Fibroblast of lung (primary cell): ENCODE measurements around the gene SLC66A1. TPM values are rescaled to one million over a fixed set of nuclear protein-coding genes. Genes with fewer than 3 reads are reported as not detected.

ENCODE experiments used
- DNase-seq, 2 donors: peaks; one replicate each; pipeline versions ENCODE4 v3.0.0 to v3.0.0-alpha.2; 2010; ENCODE audit warnings: low read depth in 2 of 2
- H2AFZ ChIP-seq: 2 replicates; pipeline ENCODE4 v1.5.1; 2012; ENCODE audit warnings: low read length, control low read depth, inconsistent platforms
- H3K27ac ChIP-seq: 2 replicates; pipeline ENCODE4 v1.5.1; 2011; ENCODE audit warnings: low read length, control low read depth; ENCODE audit not compliant: insufficient read depth
- H3K27me3 ChIP-seq: 2 replicates; pipeline ENCODE4 v1.5.1; 2011; ENCODE audit warnings: mild to moderate bottlenecking, low read length; ENCODE audit not compliant: control insufficient read depth, insufficient read depth
- H3K36me3 ChIP-seq: 2 replicates; pipeline ENCODE4 v1.5.1; 2011; ENCODE audit warnings: low read length; ENCODE audit not compliant: control insufficient read depth, insufficient read depth
- H3K4me1 ChIP-seq: 2 replicates; pipeline ENCODE4 v1.5.1; 2011; ENCODE audit warnings: low read length; ENCODE audit not compliant: control insufficient read depth, insufficient read depth; ENCODE audit errors: extremely low read depth
- H3K4me2 ChIP-seq: 2 replicates; pipeline ENCODE4 v1.5.1; 2011; ENCODE audit warnings: low read length, control low read depth; ENCODE audit not compliant: insufficient read depth; ENCODE audit errors: extremely low read depth
- H3K4me3 ChIP-seq, 4 experiments: fragments of 200-600 bp in 1 of 4; sonication (generic) in 1 of 4; replicated peaks in 1 of 4; 2 replicates each; pipeline ENCODE4 v1.5.1; 2011 to 2016; ENCODE audit warnings: low read length in 4 of 4, low read depth in 3 of 4, mild to moderate bottlenecking in 3 of 4, control low read depth in 2 of 4, inconsistent platforms in 1 of 4, mixed read lengths in 1 of 4; ENCODE audit not compliant: insufficient read depth in 1 of 4; ENCODE audit errors: control extremely low read depth in 1 of 4
- H3K79me2 ChIP-seq: 2 replicates; pipeline ENCODE4 v1.5.1; 2012; ENCODE audit warnings: mild to moderate bottlenecking, low read length, inconsistent platforms; ENCODE audit not compliant: control insufficient read depth, insufficient read depth
- H3K9ac ChIP-seq: 2 replicates; pipeline ENCODE4 v1.5.1; 2011; ENCODE audit warnings: mild to moderate bottlenecking, low read length, control low read depth; ENCODE audit not compliant: insufficient read depth
- H3K9me3 ChIP-seq: 2 replicates; pipeline ENCODE4 v1.5.1; 2012; ENCODE audit warnings: low read depth, low read length; ENCODE audit not compliant: control insufficient read depth, insufficient read depth
- H4K20me1 ChIP-seq: 2 replicates; pipeline ENCODE4 v1.5.1; 2011; ENCODE audit warnings: low read length; ENCODE audit not compliant: control insufficient read depth, insufficient read depth; ENCODE audit errors: extremely low read depth
- EZH2 ChIP-seq: IDR thresholded peaks from 2 replicates; pipeline ENCODE4 v1.5.1; 2012; ENCODE audit warnings: low read length, control low read depth, mild to moderate bottlenecking; ENCODE audit errors: missing control alignments
- polyA plus RNA-seq, 2 donors: library from polyadenylated mRNA; depleted of rRNA in 1 of 2; stranded (reverse) in 1 of 2; unstranded in 1 of 2; fragments of >200 nt; gene quantifications; 2 replicates each; pipeline ENCODE4 v1.2.1, GENCODE V29; 2011 to 2012; ENCODE audit warnings: missing spikeins in 1 of 2
- total RNA-seq: library from RNA; depleted of rRNA; stranded (reverse); fragments of >200 nt; gene quantifications from 2 replicates; pipeline ENCODE4 v1.2.1, GENCODE V29; 2014
- TF ChIP-seq, protein P1 (sequence below), 2 donors: IDR thresholded peaks in 1 of 2; conservative IDR thresholded peaks in 1 of 2; 1 replicate in 1 of 2; 2 replicates in 1 of 2; pipeline ENCODE4 v1.5.1; 2011 to 2012; ENCODE audit warnings: low read length in 2 of 2, control low read depth in 1 of 2, inconsistent platforms in 1 of 2, low read depth in 1 of 2, mild to moderate bottlenecking in 1 of 2

Gene SLC66A1
- total and polyA plus RNA-seq, 2 donors (not counting 1 experiment from before 2014, with no cell fraction given) = 7.1 to 18.3 TPM

DNA sequence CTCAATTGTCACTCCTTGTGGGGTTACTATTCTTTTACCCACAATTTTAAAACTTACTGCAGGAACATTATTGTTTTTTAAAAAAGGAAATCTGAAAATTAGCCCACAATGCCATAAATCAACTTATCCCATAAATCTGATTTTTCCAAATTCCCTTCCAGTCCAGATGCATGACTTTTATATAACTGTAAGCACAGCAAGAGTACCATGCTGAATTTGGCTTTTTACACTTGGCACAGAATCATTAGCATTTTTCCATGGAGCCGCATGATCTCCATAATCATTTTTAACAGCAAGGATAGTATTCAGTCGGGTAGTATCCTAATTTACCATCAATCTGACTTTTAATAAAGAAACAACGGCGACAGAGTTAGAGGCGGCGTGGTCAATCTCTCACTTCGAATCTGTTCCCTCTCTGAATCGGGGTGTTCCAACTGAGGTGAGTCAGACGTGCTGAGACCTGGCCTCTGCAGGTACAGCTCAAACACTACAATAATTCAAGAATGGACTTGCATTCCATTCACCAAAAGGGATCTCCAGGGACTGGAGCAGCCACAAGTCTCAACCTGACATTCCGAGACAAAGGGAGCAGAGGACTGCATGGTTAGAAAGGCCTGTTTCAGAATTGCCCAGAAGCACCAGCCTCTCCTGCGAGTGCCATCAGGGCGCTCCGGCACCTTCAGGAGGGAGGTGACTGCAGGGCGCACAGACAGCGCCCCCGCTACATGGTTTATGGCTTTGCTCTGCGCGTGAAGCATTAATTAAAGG, 48.9 kb downstream of the SLC66A1 start:
- Histone ChIP-seq H3K27ac (no peak overlapping the region), H3K4me2 (no peak overlapping the region)

DNA sequence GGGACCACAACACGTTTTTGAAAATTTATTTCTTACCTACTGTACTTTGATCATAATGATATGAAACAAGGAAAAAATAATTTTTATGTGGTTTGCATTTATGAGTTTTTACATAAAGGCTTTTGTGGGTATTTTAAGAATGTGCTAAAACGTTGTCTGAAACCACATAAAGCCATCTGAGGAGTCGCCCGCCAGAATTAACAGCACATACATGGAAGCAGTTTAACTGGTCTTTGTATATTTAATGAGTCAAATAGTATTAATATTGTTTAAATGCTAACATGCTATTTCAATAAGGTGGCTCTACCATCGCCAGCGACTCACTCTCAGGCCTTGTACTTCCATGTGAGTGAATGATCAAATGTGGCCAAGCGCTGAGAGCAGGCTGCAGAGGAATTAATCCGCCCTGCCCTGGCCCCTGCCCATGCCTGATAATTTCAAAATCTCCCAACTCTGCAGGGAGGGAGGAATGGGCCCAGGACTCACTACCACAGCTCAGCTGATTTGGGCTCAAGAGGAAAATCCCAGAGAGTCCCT, 49.6 kb downstream of the SLC66A1 start:
- TF ChIP-seq EZH2 = no peak
- no peak overlapping the region for H2AFZ ChIP-seq
- DNase-seq = peak; percentile 51
- peaks cover 12% of the 10 kb centered on the region for H3K79me2 ChIP-seq
- H3K9ac ChIP-seq = no peak overlapping the region
- H3K4me3 ChIP-seq = no peak overlapping the region
- H3K9me3 ChIP-seq = no peaks in the 10 kb centered on the region
- no peak overlapping the region for H3K27ac ChIP-seq
- no peaks in the 10 kb centered on the region for H3K4me1 ChIP-seq
- no peaks in the 10 kb centered on the region for H3K27me3 ChIP-seq
- peaks cover 3% of the 10 kb centered on the region for H3K36me3 ChIP-seq
- H4K20me1 ChIP-seq = peaks cover 2% of the 10 kb centered on the region
- H3K4me2 ChIP-seq = no peak overlapping the region

More for the DNA sequence above, 48.9 kb downstream of the SLC66A1 start:
- peaks cover 2% of the 10 kb centered on the region for H4K20me1 ChIP-seq
- H3K4me1 ChIP-seq = no peaks in the 10 kb centered on the region
- no peak overlapping the region for H2AFZ ChIP-seq
- TF ChIP-seq, protein P1, sequence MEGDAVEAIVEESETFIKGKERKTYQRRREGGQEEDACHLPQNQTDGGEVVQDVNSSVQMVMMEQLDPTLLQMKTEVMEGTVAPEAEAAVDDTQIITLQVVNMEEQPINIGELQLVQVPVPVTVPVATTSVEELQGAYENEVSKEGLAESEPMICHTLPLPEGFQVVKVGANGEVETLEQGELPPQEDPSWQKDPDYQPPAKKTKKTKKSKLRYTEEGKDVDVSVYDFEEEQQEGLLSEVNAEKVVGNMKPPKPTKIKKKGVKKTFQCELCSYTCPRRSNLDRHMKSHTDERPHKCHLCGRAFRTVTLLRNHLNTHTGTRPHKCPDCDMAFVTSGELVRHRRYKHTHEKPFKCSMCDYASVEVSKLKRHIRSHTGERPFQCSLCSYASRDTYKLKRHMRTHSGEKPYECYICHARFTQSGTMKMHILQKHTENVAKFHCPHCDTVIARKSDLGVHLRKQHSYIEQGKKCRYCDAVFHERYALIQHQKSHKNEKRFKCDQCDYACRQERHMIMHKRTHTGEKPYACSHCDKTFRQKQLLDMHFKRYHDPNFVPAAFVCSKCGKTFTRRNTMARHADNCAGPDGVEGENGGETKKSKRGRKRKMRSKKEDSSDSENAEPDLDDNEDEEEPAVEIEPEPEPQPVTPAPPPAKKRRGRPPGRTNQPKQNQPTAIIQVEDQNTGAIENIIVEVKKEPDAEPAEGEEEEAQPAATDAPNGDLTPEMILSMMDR (conservative IDR thresholded peaks at IDR 0.05 in 1 of 2, IDR thresholded peaks at IDR 0.05 in 1 of 2; ENCODE audit: low read depth in 1 of 2, low read length in 2 of 2) = no peak
- TF ChIP-seq EZH2 = no peak
- no peaks in the 10 kb centered on the region for H3K9me3 ChIP-seq
- DNase-seq = no peak
- H3K4me3 ChIP-seq = no peak overlapping the region
- H3K36me3 ChIP-seq = peaks cover 8% of the 10 kb centered on the region
- H3K79me2 ChIP-seq = peaks cover 12% of the 10 kb centered on the region
- no peaks in the 10 kb centered on the region for H3K27me3 ChIP-seq
- no peak overlapping the region for H3K9ac ChIP-seq

DNA sequence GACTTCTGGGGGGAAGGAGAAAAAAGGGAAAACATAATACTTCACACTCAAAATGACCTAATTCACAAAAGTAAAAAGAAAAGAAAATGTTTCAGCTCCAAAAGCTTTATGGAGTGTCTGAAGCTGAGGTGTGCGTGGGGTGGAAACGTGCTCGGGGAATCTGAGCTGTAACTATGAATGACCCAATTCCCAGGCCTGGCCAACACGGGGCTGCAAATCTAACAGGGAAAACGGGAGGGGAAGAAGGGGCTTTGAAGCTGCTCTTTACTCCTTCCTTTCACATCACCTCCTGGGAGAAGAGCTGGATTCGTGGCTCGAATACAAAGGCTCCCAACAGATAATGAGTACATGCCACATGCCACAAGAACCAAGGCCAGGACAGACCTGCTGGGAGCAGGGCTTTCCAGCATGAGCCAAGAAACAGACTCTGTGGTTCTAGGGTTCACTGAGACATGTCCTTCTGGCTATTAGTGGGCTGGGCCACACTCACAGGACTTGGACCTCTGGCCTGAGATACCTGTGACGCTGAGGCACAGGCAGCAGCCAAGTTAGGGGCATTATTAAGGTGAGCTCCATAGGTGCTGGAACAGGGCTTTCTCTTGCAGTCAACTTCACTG, 51.5 kb downstream of the SLC66A1 start:
- no peaks in the 10 kb centered on the region for H3K27me3 ChIP-seq
- DNase-seq = no peak
- no peak overlapping the region for H3K4me2 ChIP-seq
- H3K9ac ChIP-seq = no peak overlapping the region
- no peak overlapping the region for H3K4me3 ChIP-seq
- peaks cover 15% of the 10 kb centered on the region for H3K79me2 ChIP-seq
- H3K36me3 ChIP-seq = peaks cover 3% of the 10 kb centered on the region
- no peak overlapping the region for H3K27ac ChIP-seq
- no peak for TF ChIP-seq EZH2
- TF ChIP-seq, protein P1 (conservative IDR thresholded peaks at IDR 0.05 in 1 of 2, IDR thresholded peaks at IDR 0.05 in 1 of 2; ENCODE audit: low read depth in 1 of 2, low read length in 2 of 2) = no peak
- H4K20me1 ChIP-seq = peaks cover 2% of the 10 kb centered on the region
- H3K9me3 ChIP-seq = no peaks in the 10 kb centered on the region
- H3K4me1 ChIP-seq = peaks cover 2% of the 10 kb centered on the region
- no peak overlapping the region for H2AFZ ChIP-seq
